H54 (cell line): Measurements from ENCODE around the gene VGLL2.

Source experiments
- DNase-seq: peaks from one replicate; pipeline ENCODE4 v3.0.0; 2011; ENCODE audit warnings: low spot score, mixed read lengths; ENCODE audit not compliant: insufficient read length
- FAIRE-seq: peaks from 3 replicates; lab custom pipeline; 2011; peaks lifted over from hg19 to GRCh38; lab: Jason Lieb, UNC
- POLR2A ChIP-seq: IDR thresholded peaks from 2 replicates; pipeline ENCODE4 v1.6.1; 2011; ENCODE audit warnings: low read depth, mild to moderate bottlenecking, low read length

The VGLL2 gene

DNA sequence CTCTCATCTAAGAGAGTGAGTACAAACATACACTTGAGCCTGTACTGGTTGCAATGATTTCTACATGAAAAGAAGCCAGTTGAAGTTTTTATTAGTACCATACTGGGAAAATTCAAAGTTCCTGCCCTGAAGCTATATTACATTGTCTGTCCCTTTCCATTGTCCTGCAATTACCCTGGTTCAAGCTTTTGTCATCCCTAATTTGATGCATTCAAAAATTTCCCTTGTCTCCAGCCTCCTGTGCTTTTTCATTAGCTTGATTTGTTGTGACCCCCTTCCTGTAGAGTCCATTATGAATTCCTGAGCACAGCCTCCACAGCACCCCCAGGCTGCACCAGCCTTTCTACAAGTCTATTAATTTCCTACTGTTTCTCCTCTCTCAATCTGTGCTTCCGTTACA lies 46.4 kb downstream of the VGLL2 start:
- no peak for FAIRE-seq
- DNase-seq, result no peak
- TF ChIP-seq POLR2A, result no peak

DNA sequence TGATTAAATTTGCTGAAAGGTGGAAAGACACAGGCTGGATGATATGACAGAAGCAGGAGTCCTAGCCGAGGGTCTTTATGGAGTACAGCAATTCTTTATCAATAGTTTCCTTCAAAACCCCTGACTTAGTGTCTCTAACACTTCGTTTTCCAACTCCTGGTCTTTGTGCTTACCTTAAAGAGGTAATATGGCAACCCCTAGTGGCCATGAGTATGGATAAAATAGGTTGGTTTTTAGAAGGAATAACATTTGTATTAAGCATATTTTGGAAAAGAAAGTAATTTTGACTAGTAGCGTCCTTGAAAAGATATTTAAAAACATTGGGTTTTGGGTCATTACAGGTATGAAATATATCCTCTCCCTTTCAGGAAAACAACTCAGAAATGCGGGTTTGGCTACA lies 51.9 kb downstream of the VGLL2 start:
- no peak for FAIRE-seq
- DNase-seq, result no peak

More for the DNA sequence above, 51.9 kb downstream of the VGLL2 start:
- no peak for TF ChIP-seq POLR2A
